K562 (cell line): ENCODE data around the gene ZBTB16. TPM values are rescaled to one million over a fixed set of nuclear protein-coding genes. Genes with fewer than 3 reads are reported as not detected.

ENCODE experiments used
- CHCHD3 ChIP-seq: fragments of 250-450 bp; sonication (Bioruptor Pico); IDR thresholded peaks from 2 replicates; pipeline ENCODE4 v2.1.2; 2022; ENCODE audit warnings: mild to moderate bottlenecking
- EHMT2 ChIP-seq: fragments of 450-650 bp; IDR thresholded peaks from 2 replicates; pipeline ENCODE4 v1.6.1; 2018; ENCODE audit warnings: antibody characterized with exemption
- ELF1 ChIP-seq: fragments of 200-800 bp; sonication (Bioruptor generic); IDR thresholded peaks from 2 replicates; pipeline ENCODE4 v1.6.1; 2016; ENCODE audit warnings: missing genetic modification characterization, missing compliant biosample characterization
- GTF2E2 ChIP-seq: fragments of 200-800 bp; sonication (Bioruptor generic); IDR thresholded peaks from 2 replicates; pipeline ENCODE4 v1.6.1; 2016; ENCODE audit warnings: missing genetic modification characterization, missing compliant biosample characterization
- IRF2 ChIP-seq: sonication (generic); formaldehyde crosslinking; IDR thresholded peaks from 2 replicates; pipeline ENCODE4 v1.8.1; 2022; ENCODE audit warnings: mild to moderate bottlenecking, missing genetic modification reagents
- KAT7 ChIP-seq: sonication (generic); formaldehyde crosslinking; IDR thresholded peaks from 2 replicates; pipeline ENCODE4 v1.8.0; 2022; ENCODE audit warnings: missing genetic modification reagents, mild to moderate bottlenecking, borderline replicate concordance
- POLR2AphosphoS2 ChIP-seq: IDR thresholded peaks from 2 replicates; pipeline ENCODE4 v1.6.1; 2012; ENCODE audit warnings: low read length, improper control_type of control experiment
- SP2 ChIP-seq: IDR thresholded peaks from 2 replicates; pipeline ENCODE4 v1.6.1; 2011; ENCODE audit warnings: mild to moderate bottlenecking, low read depth, low read length, moderate library complexity; ENCODE audit not compliant: poor library complexity, severe bottlenecking; ENCODE audit errors: extremely low read depth
- ZNF766 ChIP-seq: fragments of 200-800 bp; sonication (Bioruptor generic); conservative IDR thresholded peaks from 2 replicates; pipeline ENCODE4 v1.6.1; 2016; ENCODE audit warnings: missing genetic modification characterization, missing compliant biosample characterization
- polyA plus RNA-seq, 8 experiments: library from polyadenylated mRNA; depleted of rRNA in 4 of 8; stranded (reverse) in 5 of 8; unstranded in 3 of 8; fragments of >200 nt; fragmentation: Nextera tagmentation in 2 of 8; fragmentation: Illumina TruSeq in 1 of 8; extraction: Ambion mirVana in 2 of 8; extraction: Trizol in 1 of 8; gene quantifications; 2 replicates each; pipeline versions ENCODE4 v1.2.1 to v1.2.3, GENCODE V29; 2011 to 2014; ENCODE audit warnings: inconsistent platforms in 1 of 8, missing spikeins in 1 of 8
- total RNA-seq, 7 experiments: library from RNA; depleted of rRNA in 6 of 7; stranded (reverse); fragments of >200 nt in 6 of 7; fragmentation: Illumina TruSeq in 2 of 7; extraction: Trizol in 2 of 7; gene quantifications; 2 replicates each; pipeline versions ENCODE4 v1.2.1 to v1.2.3, GENCODE V29; 2011 to 2021; ENCODE audit warnings: low replicate concordance in 1 of 7
- TF ChIP-seq, protein P1 (sequence below): fragments of 450-650 bp; IDR thresholded peaks from 2 replicates; pipeline ENCODE4 v1.7.0; 2016; ENCODE audit warnings: borderline replicate concordance
- TF ChIP-seq, protein P2 (sequence below): fragments of 250-450 bp; sonication (Bioruptor Pico); IDR thresholded peaks from 2 replicates; pipeline ENCODE4 v1.8.0; 2021; ENCODE audit warnings: moderate library complexity, mild to moderate bottlenecking, inconsistent platforms
- TF ChIP-seq, protein P3 (sequence below): fragments of 450-650 bp; IDR thresholded peaks from 2 replicates; pipeline ENCODE4 v1.6.1; 2016; ENCODE audit warnings: mild to moderate bottlenecking

The ZBTB16 gene
- total and polyA plus RNA-seq, 9 of the 15 experiments (the other 6 are each of a cell fraction or from before 2014, with no cell fraction given) = 0.06 to 0.40 (median 0.24) TPM; not detected in 4

DNA sequence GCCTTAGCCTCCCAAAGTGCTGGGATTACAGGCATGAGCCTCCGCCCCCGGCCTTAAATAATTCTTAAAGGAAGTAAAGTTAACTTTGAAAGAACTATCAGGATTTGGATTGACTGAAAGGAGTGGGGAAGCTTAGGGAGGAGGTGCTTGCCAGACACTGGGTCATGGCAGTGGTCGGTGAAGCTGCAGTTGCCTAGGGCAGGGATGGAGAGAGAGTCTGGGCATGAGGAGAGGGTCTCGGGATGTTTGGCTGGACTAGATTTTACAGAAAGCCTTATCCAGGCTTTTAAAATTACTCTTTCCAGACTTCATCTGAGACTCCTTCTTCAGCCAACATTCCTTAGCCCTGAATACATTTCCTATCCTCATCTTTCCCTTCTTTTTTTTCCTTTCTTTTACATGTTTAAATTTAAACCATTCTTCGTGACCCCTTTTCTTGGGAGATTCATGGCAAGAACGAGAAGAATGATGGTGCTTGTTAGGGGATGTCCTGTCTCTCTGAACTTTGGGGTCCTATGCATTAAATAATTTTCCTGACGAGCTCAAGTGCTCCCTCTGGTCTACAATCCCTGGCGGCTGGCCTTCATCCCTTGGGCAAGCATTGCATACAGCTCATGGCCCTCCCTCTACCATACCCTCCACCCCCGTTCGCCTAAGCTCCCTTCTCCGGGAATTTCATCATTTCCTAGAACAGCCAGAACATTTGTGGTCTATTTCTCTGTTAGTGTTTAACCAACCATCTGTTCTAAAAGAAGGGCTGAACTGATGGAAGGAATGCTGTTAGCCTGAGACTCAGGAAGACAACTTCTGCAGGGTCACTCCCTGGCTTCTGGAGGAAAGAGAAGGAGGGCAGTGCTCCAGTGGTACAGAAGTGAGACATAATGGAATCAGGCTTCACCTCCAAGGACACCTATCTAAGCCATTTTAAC is 236.4 kb downstream of the ZBTB16 start, which contains the start of gene NNMT (continued):
- no peak for TF ChIP-seq SP2
- TF ChIP-seq ELF1 (tag) = no peak
- TF ChIP-seq, protein P1, sequence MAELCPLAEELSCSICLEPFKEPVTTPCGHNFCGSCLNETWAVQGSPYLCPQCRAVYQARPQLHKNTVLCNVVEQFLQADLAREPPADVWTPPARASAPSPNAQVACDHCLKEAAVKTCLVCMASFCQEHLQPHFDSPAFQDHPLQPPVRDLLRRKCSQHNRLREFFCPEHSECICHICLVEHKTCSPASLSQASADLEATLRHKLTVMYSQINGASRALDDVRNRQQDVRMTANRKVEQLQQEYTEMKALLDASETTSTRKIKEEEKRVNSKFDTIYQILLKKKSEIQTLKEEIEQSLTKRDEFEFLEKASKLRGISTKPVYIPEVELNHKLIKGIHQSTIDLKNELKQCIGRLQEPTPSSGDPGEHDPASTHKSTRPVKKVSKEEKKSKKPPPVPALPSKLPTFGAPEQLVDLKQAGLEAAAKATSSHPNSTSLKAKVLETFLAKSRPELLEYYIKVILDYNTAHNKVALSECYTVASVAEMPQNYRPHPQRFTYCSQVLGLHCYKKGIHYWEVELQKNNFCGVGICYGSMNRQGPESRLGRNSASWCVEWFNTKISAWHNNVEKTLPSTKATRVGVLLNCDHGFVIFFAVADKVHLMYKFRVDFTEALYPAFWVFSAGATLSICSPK = no peak
- no peak for TF ChIP-seq ZNF766 (CRISPR knock-in tag)
- TF ChIP-seq, protein P2, sequence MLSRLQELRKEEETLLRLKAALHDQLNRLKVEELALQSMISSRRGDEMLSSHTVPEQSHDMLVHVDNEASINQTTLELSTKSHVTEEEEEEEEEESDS = no peak
- TF ChIP-seq EHMT2 = 0 out of 2 replicates have a peak, but pooled peaks have one; percentile 39
- 0 out of 2 replicates have a peak, but pooled peaks have one; percentile 25 for TF ChIP-seq KAT7 (CRISPR knock-in tag)
- no peak for TF ChIP-seq IRF2
- peak; percentile 56; the same call in 1 of the 2 replicates for TF ChIP-seq GTF2E2
- TF ChIP-seq POLR2AphosphoS2 = no peak
- no peak for TF ChIP-seq CHCHD3 (CRISPR knock-in tag)
- TF ChIP-seq, protein P3, sequence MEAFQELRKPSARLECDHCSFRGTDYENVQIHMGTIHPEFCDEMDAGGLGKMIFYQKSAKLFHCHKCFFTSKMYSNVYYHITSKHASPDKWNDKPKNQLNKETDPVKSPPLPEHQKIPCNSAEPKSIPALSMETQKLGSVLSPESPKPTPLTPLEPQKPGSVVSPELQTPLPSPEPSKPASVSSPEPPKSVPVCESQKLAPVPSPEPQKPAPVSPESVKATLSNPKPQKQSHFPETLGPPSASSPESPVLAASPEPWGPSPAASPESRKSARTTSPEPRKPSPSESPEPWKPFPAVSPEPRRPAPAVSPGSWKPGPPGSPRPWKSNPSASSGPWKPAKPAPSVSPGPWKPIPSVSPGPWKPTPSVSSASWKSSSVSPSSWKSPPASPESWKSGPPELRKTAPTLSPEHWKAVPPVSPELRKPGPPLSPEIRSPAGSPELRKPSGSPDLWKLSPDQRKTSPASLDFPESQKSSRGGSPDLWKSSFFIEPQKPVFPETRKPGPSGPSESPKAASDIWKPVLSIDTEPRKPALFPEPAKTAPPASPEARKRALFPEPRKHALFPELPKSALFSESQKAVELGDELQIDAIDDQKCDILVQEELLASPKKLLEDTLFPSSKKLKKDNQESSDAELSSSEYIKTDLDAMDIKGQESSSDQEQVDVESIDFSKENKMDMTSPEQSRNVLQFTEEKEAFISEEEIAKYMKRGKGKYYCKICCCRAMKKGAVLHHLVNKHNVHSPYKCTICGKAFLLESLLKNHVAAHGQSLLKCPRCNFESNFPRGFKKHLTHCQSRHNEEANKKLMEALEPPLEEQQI = no peak
